Panc1 (cell line): ENCODE measurements around the gene PACSIN1. TPM values are rescaled to one million over a fixed set of nuclear protein-coding genes. Genes with fewer than 3 reads are reported as not detected.
"Not testable (repeated sequence)": the region's sequence is repeated elsewhere in the genome, so short reads cannot be mapped to it uniquely, and the experiment has no call there.

Experiments used
- ATAC-seq: fragments of 200-7000 bp; cut with Tn5 transposase; 2 replicates; pipeline ENCODE4 v1.9.1; 2020; ENCODE audit warnings: mild to moderate bottlenecking, moderate library complexity
- BruUV-seq: library from RNA; stranded (reverse); fragments of 400-500 nt; replicated peaks from 2 replicates; lab custom pipeline; 2021; lab: Mats Ljungman, UMichigan
- CTCF ChIA-PET: fragments of 300-600 bp; sonication (Branson Sonifier 250); formaldehyde crosslinking; loops from one replicate; lab custom pipeline; 2022; ENCODE audit warnings: antibody characterized with exemption; lab: Charles Lee
- POLR2A ChIA-PET: fragments of 300-600 bp; sonication (Branson Sonifier 250); formaldehyde crosslinking; loops from one replicate; lab custom pipeline; 2022; ENCODE audit warnings: antibody characterized with exemption; lab: Charles Lee
- DNase-seq: peaks from one replicate; pipeline ENCODE4 v3.0.0-alpha.2; 2010; ENCODE audit warnings: low read depth, low spot score
- H3K27ac ChIP-seq: 2 replicates; pipeline ENCODE4 v1.5.1; 2011; ENCODE audit warnings: mild to moderate bottlenecking, low read length, inconsistent platforms
- H3K27me3 ChIP-seq: fragments of 200-500 bp; sonication (Bioruptor generic); 2 replicates; pipeline ENCODE4 v1.6.0; 2014; ENCODE audit warnings: low read length, inconsistent platforms; ENCODE audit not compliant: control insufficient read depth, insufficient read depth
- H3K36me3 ChIP-seq: fragments of 200-500 bp; sonication (Bioruptor generic); 2 replicates; pipeline ENCODE4 v1.5.1; 2014; ENCODE audit warnings: inconsistent platforms, mild to moderate bottlenecking, low read length, moderate library complexity; ENCODE audit not compliant: control insufficient read depth, insufficient read depth
- H3K4me1 ChIP-seq: 2 replicates; pipeline ENCODE4 v1.5.1; 2011; ENCODE audit warnings: inconsistent platforms, mild to moderate bottlenecking, low read length, moderate library complexity; ENCODE audit not compliant: control insufficient read depth, insufficient read depth
- H3K4me3 ChIP-seq, 2 experiments: 2 replicates each; pipeline ENCODE4 v1.5.1; 2011 to 2012; ENCODE audit warnings: low read depth in 2 of 2, low read length in 2 of 2, mild to moderate bottlenecking in 2 of 2, inconsistent platforms in 1 of 2, moderate library complexity in 1 of 2
- H3K9me3 ChIP-seq: fragments of 200-500 bp; sonication (Bioruptor generic); 2 replicates; pipeline ENCODE4 v1.5.1; 2014; ENCODE audit warnings: low read depth, mild to moderate bottlenecking, inconsistent platforms, low read length, moderate library complexity; ENCODE audit not compliant: control insufficient read depth, insufficient read depth
- POLR2AphosphoS5 ChIP-seq: IDR thresholded peaks from 2 replicates; pipeline ENCODE4 v1.6.1; 2012; ENCODE audit warnings: mild to moderate bottlenecking, low read depth, low read length, moderate library complexity
- SIN3A ChIP-seq: IDR thresholded peaks from 2 replicates; pipeline ENCODE4 v1.6.1; 2012; ENCODE audit warnings: low read depth, mild to moderate bottlenecking, low read length, moderate library complexity, borderline replicate concordance; ENCODE audit not compliant: insufficient read depth
- TCF7L2 ChIP-seq: IDR thresholded peaks from 2 replicates; pipeline ENCODE4 v1.6.1; 2011; ENCODE audit warnings: mild to moderate bottlenecking, low read depth, low read length, inconsistent platforms
- in situ Hi-C: cut with HindIII; loops from 2 replicates; pipeline ENCODE4 v1.10.0; 2016; ENCODE audit warnings: low sequenced_read_pairs, low pct_unique_long_range_greater_than_20kb
- intact Hi-C: fragments of 100-400 bp; cut with micrococcal nuclease; formaldehyde crosslinking; loops from one replicate; pipeline ENCODE4 v1.10.0; 2022; ENCODE audit not compliant: unreplicated experiment
- total RNA-seq: library from RNA; stranded (reverse); gene quantifications from one replicate; pipeline ENCODE4 v1.2.1, GENCODE V29; 2021; ENCODE audit not compliant: unreplicated experiment
- TF ChIP-seq, protein P1 (sequence below): fragments of 450-650 bp; IDR thresholded peaks from 2 replicates; pipeline ENCODE4 v1.5.1; 2017; ENCODE audit warnings: mild to moderate bottlenecking
- TF ChIP-seq, protein P2 (sequence below), 2 experiments: IDR thresholded peaks; 2 replicates each; pipeline ENCODE4 v1.6.1; 2011 to 2012; ENCODE audit warnings: low read depth in 2 of 2, control low read depth in 1 of 2, low read length in 1 of 2, mild to moderate bottlenecking in 1 of 2, moderate library complexity in 1 of 2; ENCODE audit not compliant: insufficient read depth in 1 of 2

The PACSIN1 gene
- total RNA-seq, 1 experiment from 2014 or later: 0.18 TPM

DNA sequence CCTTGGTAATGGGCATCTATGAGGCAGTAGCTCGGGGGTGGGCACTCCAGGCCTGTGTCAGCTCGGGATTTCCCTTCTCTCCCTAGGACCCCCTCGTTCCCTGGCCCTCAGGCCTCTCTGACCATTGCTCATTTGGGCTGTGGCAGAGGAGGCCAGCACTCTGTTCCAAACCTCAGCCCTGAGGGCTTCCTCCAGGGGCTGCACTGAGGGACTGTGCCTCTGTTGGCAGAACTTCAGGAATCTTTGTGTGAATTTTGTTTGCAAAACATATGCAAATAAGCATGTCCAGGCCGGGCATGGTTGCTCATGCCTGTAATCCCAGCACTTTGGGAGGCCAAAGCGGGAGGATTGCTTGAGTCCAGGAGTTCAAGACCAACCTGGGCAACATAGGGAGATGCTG is 11.0 kb downstream of the PACSIN1 start:
- TF ChIP-seq, protein P1, sequence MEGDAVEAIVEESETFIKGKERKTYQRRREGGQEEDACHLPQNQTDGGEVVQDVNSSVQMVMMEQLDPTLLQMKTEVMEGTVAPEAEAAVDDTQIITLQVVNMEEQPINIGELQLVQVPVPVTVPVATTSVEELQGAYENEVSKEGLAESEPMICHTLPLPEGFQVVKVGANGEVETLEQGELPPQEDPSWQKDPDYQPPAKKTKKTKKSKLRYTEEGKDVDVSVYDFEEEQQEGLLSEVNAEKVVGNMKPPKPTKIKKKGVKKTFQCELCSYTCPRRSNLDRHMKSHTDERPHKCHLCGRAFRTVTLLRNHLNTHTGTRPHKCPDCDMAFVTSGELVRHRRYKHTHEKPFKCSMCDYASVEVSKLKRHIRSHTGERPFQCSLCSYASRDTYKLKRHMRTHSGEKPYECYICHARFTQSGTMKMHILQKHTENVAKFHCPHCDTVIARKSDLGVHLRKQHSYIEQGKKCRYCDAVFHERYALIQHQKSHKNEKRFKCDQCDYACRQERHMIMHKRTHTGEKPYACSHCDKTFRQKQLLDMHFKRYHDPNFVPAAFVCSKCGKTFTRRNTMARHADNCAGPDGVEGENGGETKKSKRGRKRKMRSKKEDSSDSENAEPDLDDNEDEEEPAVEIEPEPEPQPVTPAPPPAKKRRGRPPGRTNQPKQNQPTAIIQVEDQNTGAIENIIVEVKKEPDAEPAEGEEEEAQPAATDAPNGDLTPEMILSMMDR: no peak
- no peak for TF ChIP-seq POLR2AphosphoS5
- TF ChIP-seq, protein P2, sequence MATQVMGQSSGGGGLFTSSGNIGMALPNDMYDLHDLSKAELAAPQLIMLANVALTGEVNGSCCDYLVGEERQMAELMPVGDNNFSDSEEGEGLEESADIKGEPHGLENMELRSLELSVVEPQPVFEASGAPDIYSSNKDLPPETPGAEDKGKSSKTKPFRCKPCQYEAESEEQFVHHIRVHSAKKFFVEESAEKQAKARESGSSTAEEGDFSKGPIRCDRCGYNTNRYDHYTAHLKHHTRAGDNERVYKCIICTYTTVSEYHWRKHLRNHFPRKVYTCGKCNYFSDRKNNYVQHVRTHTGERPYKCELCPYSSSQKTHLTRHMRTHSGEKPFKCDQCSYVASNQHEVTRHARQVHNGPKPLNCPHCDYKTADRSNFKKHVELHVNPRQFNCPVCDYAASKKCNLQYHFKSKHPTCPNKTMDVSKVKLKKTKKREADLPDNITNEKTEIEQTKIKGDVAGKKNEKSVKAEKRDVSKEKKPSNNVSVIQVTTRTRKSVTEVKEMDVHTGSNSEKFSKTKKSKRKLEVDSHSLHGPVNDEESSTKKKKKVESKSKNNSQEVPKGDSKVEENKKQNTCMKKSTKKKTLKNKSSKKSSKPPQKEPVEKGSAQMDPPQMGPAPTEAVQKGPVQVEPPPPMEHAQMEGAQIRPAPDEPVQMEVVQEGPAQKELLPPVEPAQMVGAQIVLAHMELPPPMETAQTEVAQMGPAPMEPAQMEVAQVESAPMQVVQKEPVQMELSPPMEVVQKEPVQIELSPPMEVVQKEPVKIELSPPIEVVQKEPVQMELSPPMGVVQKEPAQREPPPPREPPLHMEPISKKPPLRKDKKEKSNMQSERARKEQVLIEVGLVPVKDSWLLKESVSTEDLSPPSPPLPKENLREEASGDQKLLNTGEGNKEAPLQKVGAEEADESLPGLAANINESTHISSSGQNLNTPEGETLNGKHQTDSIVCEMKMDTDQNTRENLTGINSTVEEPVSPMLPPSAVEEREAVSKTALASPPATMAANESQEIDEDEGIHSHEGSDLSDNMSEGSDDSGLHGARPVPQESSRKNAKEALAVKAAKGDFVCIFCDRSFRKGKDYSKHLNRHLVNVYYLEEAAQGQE (IDR thresholded peaks at IDR 0.05; ENCODE audit: insufficient read depth in 1 of 2, low read depth in 2 of 2, low read length in 1 of 2): no peak
- no peak for TF ChIP-seq TCF7L2
- TF ChIP-seq SIN3A: no peak
- H3K36me3 ChIP-seq: no peaks in the 10 kb centered on the region
- H3K27ac ChIP-seq: no peak overlapping the region
- no peak overlapping the region for H3K4me3 ChIP-seq
- ChIA-PET CTCF (no interaction called here), POLR2A (no interaction called here)
- H3K9me3 ChIP-seq: no peaks in the 10 kb centered on the region
- BruUV-seq: no TSS peak
- no peaks in the 10 kb centered on the region for H3K27me3 ChIP-seq
- H3K4me1 ChIP-seq: no peaks in the 10 kb centered on the region
- intact Hi-C loops: no loop called here
- ATAC-seq: no peak
- no peak for DNase-seq
- in situ Hi-C loops: no loop called here

DNA sequence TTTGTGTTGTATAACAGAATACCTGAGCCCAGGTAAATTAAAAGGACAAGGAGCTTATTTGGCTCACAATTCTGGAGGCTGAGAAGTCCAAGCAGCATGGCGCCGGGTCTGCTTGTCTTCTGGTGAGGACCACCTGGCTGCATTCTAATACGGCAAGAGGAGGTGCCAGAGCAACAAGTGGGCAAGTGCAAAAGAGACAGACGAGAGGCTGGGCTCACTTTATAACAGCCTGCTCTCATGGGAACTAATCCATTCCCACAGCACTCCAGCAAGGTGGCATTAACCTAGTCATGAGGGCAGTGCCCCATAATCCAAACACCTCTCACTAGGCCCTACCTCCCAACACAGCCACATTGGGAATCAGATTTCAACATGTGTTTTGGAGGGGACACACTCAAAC is 12.9 kb downstream of the PACSIN1 start:
- BruUV-seq: no TSS peak
- ChIA-PET POLR2A (no interaction called here), CTCF (no interaction called here)
- Histone ChIP-seq H3K4me3 (no peak overlapping the region), H3K27me3 (no peaks in the 10 kb centered on the region), H3K9me3 (no peaks in the 10 kb centered on the region), H3K27ac (no peak overlapping the region), H3K36me3 (no peaks in the 10 kb centered on the region), H3K4me1 (no peaks in the 10 kb centered on the region)
- in situ Hi-C loops: no loop called here
- no peak for DNase-seq
- intact Hi-C loops: no loop called here
- no peak for TF ChIP-seq POLR2AphosphoS5
- TF ChIP-seq, protein P1: no peak
- TF ChIP-seq SIN3A: no peak
- TF ChIP-seq TCF7L2: no peak
- TF ChIP-seq, protein P2 (IDR thresholded peaks at IDR 0.05; ENCODE audit: insufficient read depth in 1 of 2, low read depth in 2 of 2, low read length in 1 of 2): no peak
- ATAC-seq: no peak

DNA sequence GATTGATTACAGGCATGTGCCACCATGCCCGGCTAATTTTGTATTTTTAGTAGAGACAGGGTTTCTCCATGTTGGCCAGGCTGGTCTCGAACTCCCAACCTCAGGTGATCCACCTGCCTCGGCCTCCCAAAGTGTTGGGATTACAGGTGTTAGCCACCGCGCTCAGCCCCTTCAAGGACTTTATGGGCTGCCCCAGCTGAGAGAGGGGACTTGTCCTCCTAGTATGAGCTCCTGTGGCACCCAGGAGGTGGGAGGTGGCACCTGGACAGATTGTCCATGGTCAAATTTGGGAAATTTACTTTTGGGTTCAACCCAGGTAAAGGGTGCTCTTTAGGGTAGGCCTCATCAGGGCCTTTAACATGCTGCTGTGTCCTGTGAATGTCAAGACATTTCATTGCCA is 17.9 kb downstream of the PACSIN1 start:
- H3K36me3 ChIP-seq, POLR2A ChIA-PET, ATAC-seq, H3K4me3 ChIP-seq, H3K9me3 ChIP-seq, BruUV-seq, in situ Hi-C loops, intact Hi-C loops, H3K27ac ChIP-seq, H3K27me3 ChIP-seq, DNase-seq, H3K4me1 ChIP-seq: not testable (repeated sequence)
- CTCF ChIA-PET: interaction anchor here (0.6 to 1.0 kb wide), 2 partner anchors 81 to 126 kb away, joined by 3 read pairs; no protein-coding TSS in a partner anchor
